Neural progenitor cell (in vitro differentiated cells): ENCODE results near the gene MAGI2.

Source experiments
- EZH2 ChIP-seq: fragments of 200-600 bp; sonication (generic); IDR thresholded peaks from 2 replicates; pipeline ENCODE4 v1.6.1; 2017; ENCODE audit warnings: antibody characterized with exemption, mild to moderate bottlenecking, moderate library complexity
- EZH2phosphoT487 ChIP-seq: fragments of 200-600 bp; sonication (generic); IDR thresholded peaks from 2 replicates; pipeline ENCODE4 v1.6.1; 2017; ENCODE audit warnings: antibody characterized with exemption
- TF ChIP-seq, protein P1 (sequence below): fragments of 200-600 bp; sonication (generic); IDR thresholded peaks from 2 replicates; pipeline ENCODE4 v1.5.1; 2017; ENCODE audit warnings: antibody characterized with exemption, mild to moderate bottlenecking

DNA sequence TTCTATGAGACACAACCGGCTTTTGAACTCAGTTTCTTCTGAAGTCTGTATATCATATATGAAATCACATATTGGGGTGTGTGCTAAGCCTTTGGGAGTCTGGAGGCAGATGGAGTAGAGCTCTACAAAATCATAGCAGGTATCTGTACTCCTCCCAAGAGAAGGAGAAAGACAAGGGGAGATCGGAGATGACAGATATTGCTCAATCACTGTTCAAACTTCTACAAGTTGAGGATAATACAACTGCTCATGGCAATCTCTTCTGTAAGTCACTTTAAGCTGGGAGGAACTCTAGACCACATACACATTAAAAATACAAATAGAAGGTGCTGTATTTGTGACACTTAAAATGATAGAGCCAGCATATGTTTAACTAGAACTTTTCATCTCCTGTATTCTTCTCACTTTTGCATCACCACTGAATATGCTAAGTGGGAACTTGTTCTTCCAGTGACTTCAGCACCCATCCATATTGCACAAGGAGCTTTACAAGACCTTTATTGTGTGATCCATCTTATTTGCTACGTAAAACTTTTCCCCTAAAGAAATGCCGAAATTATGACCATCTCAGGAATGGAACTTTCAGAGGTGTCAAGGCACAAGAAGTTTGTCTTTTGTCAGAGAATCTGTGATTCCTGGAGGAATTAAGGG, 1273.5 kb downstream of the MAGI2 start:
- TF ChIP-seq, protein P1, sequence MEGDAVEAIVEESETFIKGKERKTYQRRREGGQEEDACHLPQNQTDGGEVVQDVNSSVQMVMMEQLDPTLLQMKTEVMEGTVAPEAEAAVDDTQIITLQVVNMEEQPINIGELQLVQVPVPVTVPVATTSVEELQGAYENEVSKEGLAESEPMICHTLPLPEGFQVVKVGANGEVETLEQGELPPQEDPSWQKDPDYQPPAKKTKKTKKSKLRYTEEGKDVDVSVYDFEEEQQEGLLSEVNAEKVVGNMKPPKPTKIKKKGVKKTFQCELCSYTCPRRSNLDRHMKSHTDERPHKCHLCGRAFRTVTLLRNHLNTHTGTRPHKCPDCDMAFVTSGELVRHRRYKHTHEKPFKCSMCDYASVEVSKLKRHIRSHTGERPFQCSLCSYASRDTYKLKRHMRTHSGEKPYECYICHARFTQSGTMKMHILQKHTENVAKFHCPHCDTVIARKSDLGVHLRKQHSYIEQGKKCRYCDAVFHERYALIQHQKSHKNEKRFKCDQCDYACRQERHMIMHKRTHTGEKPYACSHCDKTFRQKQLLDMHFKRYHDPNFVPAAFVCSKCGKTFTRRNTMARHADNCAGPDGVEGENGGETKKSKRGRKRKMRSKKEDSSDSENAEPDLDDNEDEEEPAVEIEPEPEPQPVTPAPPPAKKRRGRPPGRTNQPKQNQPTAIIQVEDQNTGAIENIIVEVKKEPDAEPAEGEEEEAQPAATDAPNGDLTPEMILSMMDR, result no peak
- TF ChIP-seq EZH2 (no peak), EZH2phosphoT487 (no peak)
